Cardiac fibroblast (primary cell): ENCODE measurements around the gene CHGA.

Experiments
- DNase-seq, 2 donors: peaks; one replicate each; pipeline versions ENCODE4 v3.0.0 to v3.0.0-alpha.2; 2010; ENCODE audit warnings: low read depth in 2 of 2
- H3K4me3 ChIP-seq, 2 donors: replicated peaks in 1 of 2; 1 replicate in 1 of 2; 2 replicates in 1 of 2; pipeline ENCODE4 v1.5.1; 2011; ENCODE audit warnings: low read depth in 2 of 2, low read length in 2 of 2, mild to moderate bottlenecking in 2 of 2, moderate library complexity in 1 of 2
- CTCF ChIP-seq: IDR thresholded peaks from one replicate; pipeline ENCODE4 v1.5.1; 2011; ENCODE audit warnings: low read depth, mild to moderate bottlenecking, low read length, inconsistent platforms

Gene CHGA

DNA sequence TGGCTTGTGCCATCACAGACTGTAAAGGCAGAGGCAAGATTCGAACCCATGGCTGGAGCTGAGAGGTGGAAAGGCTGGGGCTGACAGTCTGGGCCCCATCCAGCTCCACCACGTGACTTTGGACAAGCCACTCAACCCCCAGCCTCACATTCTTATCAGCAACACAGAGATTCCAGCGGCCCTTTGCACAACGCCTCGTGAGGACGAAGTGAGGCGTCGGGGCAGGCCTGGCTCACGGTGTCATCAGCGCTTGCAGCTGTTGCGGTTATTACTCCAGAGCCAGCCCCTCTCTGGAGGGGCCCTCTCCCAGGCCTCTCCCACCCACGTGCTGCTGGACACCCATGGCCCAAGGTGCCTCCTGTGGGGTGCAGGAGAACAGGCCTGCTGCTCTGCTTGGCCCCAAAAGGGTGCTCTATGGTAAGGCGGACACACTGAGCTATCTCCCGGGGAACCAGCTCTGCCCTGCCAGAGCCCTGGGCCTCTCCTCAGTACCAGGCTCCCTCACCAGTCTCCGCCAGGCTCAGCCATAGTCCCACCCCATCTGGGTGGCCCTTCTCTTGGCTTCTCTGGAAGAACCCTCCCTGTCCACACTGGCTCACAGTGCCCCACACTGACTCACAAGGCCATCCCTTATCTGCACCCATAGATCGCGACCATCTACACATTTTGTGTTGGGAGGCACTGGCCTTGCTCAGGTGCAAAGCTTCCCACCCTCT is 21.1 kb downstream of the CHGA start:
- DNase-seq: no peak
- no peak for TF ChIP-seq CTCF
- H3K4me3 ChIP-seq: no peak overlapping the region

DNA sequence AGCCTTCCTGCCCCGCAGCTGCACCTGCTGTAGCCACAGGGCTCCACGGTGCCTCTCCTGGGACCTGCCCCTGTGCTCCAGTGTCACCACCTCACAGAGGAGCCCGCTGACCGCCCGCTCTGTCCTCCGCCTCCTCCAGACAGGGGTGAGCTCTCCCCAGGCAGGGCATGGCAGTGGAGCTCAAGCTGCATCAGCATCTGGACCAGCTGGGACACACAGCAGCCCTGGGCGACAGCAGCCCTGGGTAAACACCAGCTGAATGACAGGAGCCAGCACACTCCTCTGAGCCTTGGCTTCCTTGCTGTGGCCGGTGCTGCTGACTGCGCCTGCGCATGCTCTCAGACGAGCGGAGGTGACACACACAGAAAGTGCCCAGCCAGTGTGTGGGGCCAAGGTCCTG is 22.0 kb downstream of the CHGA start:
- no peak for TF ChIP-seq CTCF
- no peak for DNase-seq
- no peak overlapping the region for H3K4me3 ChIP-seq

- no peak for TF ChIP-seq CTCF
- DNase-seq: no peak
- H3K4me3 ChIP-seq: no peak overlapping the region
These were observed 22.6 kb downstream of the CHGA start for GRCh38 chr14:92945544-92945943.

- peak; percentile 70 to 80 for DNase-seq
- TF ChIP-seq CTCF: no peak
- no peak overlapping the region for H3K4me3 ChIP-seq
These were observed 23.3 kb downstream of the CHGA start for GRCh38 chr14:92945959-92946846.

GRCh38 chr14:92946847-92947545 is 24.0 kb downstream of the CHGA start:
- H3K4me3 ChIP-seq: no peak overlapping the region
- TF ChIP-seq CTCF: no peak
- no peak for DNase-seq

- no peak for TF ChIP-seq CTCF
These were observed 25.7 kb downstream of the CHGA start for GRCh38 chr14:92948647-92949046.

More at GRCh38 chr14:92948647-92949046, 25.7 kb downstream of the CHGA start:
- H3K4me3 ChIP-seq: no peak overlapping the region
- DNase-seq: no peak
